ENCODE data around the gene SPATS2. TPM values are rescaled to one million over a fixed set of nuclear protein-coding genes. Genes with fewer than 3 reads are reported as not detected.

Gene SPATS2
- total RNA-seq, 6 experiments from 2014 or later: 33.4 to 64.4 (median 50.9) TPM

DNA sequence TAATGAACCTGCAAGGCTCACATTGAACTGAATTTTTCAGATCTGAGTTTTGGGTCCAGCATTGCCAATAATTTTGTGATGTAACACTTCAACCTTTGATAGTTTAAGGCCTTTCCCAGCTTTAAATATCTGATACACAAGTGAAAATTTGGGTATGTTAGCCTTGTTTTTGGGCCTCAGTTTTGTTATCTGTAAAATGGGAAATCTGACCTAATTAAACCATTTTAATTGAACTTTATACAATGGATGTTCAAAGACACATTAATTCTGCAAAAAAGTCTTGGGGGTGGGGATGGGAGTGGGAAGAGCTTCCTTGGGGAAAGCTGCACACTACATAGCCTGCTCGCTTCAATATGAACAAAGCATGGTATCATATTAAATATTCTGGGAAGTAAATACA lies 5.2 kb upstream of the SPATS2 start:
- Mint-ChIP-seq H3K4me1 (ENCODE audit: low read depth) (peaks cover 53% of the 10 kb centered on the region), H3K9me3 (no peaks in the 10 kb centered on the region), H3K4me3 (no peak overlapping the region), H3K27me3 (ENCODE audit: insufficient read depth) (peaks cover 4% of the 10 kb centered on the region; the same call in 1 of the 2 replicates), H3K27ac (no peak overlapping the region), H3K36me3 (ENCODE audit: low read depth) (no peaks in the 10 kb centered on the region)
- no peak for DNase-seq
- TF ChIP-seq CTCF (IDR thresholded peaks at IDR 0.05): no peak

DNA sequence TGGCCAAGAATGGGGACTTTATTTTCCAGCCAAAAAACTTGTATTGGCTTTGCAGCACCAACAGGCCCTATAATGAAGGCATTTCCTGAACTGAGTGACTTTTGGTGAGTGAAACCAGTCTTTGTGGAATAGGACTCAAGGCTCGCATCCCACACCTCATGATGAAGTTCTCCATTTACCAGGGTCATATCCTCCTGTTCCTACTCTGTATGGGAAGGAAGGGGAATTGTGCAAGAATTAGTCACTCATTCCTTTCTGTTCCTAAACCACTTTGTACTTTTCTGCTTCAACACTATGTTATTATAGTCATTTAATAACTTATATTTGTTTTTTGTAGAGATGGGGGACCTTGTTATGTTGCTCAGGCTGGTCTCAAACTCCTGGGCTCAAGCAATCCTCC lies 2.3 kb upstream of the SPATS2 start:
- H3K4me1 Mint-ChIP-seq (ENCODE audit: low read depth): peaks cover 42% of the 10 kb centered on the region
- no peaks in the 10 kb centered on the region for H3K9me3 Mint-ChIP-seq
- DNase-seq: peak; percentile 66
- no peak for TF ChIP-seq CTCF (IDR thresholded peaks at IDR 0.05)
- peak overlapping the region; percentile 85 for H3K27ac Mint-ChIP-seq
- H3K4me3 Mint-ChIP-seq: peak overlapping the region; percentile 95; the same call in 1 of the 2 replicates
- peaks cover 4% of the 10 kb centered on the region; the same call in 1 of the 2 replicates for H3K27me3 Mint-ChIP-seq (ENCODE audit: insufficient read depth)
- H3K36me3 Mint-ChIP-seq (ENCODE audit: low read depth): peaks cover 5% of the 10 kb centered on the region; the same call in 1 of the 2 replicates

- TF ChIP-seq CTCF (IDR thresholded peaks at IDR 0.05): no peak
- peak overlapping the region; percentile 95; the same call in 1 of the 2 replicates for H3K4me3 Mint-ChIP-seq
- peaks cover 4% of the 10 kb centered on the region; the same call in 1 of the 2 replicates for H3K27me3 Mint-ChIP-seq (ENCODE audit: insufficient read depth)
- peaks cover 48% of the 10 kb centered on the region for H3K4me1 Mint-ChIP-seq (ENCODE audit: low read depth)
- H3K36me3 Mint-ChIP-seq (ENCODE audit: low read depth): peaks cover 11% of the 10 kb centered on the region
- no peaks in the 10 kb centered on the region for H3K9me3 Mint-ChIP-seq
- peak overlapping the region; percentile 85 for H3K27ac Mint-ChIP-seq
- peak; percentile 83 for DNase-seq
Measured at GRCh38 chr12:49365542-49365941, 1.7 kb upstream of the SPATS2 start.

- no peaks in the 10 kb centered on the region for H3K9me3 Mint-ChIP-seq
- H3K4me3 Mint-ChIP-seq: peak overlapping the region; percentile 95
- peak overlapping the region; percentile 85 for H3K27ac Mint-ChIP-seq
- DNase-seq: no peak
- peaks cover 17% of the 10 kb centered on the region for H3K36me3 Mint-ChIP-seq (ENCODE audit: low read depth)
- peaks cover 54% of the 10 kb centered on the region for H3K4me1 Mint-ChIP-seq (ENCODE audit: low read depth)
- peaks cover 2% of the 10 kb centered on the region; the same call in 1 of the 2 replicates for H3K27me3 Mint-ChIP-seq (ENCODE audit: insufficient read depth)
- no peak for TF ChIP-seq CTCF (IDR thresholded peaks at IDR 0.05)
Measured at GRCh38 chr12:49366096-49366651, 1.1 kb upstream of the SPATS2 start.

DNA sequence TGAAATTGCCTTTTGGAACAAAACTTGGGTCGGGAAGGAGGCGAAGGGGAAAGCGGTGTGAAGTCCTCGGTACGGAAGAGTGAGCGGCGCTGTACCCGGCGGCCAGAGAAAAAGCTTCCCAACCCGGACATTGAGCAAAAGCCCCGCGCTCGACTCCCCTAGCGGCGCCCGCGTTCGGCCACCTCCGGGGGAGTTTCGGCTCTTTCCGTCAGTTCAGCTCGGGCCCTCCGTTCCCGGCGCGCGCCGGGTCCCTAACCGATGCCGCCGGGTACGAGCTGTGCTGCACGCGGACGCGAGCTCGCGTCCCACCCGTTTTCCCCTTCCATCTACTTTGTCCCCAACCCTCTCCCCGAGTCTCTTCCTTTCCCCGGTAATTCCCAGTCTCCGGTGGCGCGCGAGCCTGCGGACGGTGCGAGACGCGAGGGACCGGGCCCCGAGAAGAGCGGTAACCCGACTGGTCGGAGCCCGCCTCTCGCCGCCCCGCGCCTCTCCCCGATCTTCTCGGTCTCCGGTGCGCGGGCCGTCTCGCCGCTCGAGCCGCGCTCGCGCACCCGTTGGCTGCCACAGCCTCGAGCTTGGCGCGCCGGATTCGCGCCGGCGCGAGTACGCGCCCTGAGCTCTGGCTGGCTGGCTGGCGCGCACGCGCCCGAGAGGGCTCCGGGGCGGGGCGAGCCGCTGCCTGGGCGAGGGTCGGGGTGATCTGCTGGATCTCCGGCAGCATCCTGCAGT lies 446 bp upstream of the SPATS2 start:
- Mint-ChIP-seq H3K36me3 (ENCODE audit: low read depth) (peaks cover 22% of the 10 kb centered on the region), H3K4me3 (peak overlapping the region; percentile 95), H3K27me3 (ENCODE audit: insufficient read depth) (peaks cover 2% of the 10 kb centered on the region; the same call in 1 of the 2 replicates), H3K9me3 (no peaks in the 10 kb centered on the region), H3K4me1 (ENCODE audit: low read depth) (peaks cover 59% of the 10 kb centered on the region), H3K27ac (peak overlapping the region; percentile 85)
- peak; percentile 54 for TF ChIP-seq CTCF (IDR thresholded peaks at IDR 0.05)
- DNase-seq: peak; percentile 92
